NCI-H2196 treated with DMSO at 0.1 percent for 48 hours (cell line): ENCODE data around the gene TMPRSS15.

Source experiments
- DNase-seq: peaks from one replicate; lab custom pipeline; 2025; ENCODE audit not compliant: unreplicated experiment; lab: John Stamatoyannopoulos, UW

Gene TMPRSS15

DNA sequence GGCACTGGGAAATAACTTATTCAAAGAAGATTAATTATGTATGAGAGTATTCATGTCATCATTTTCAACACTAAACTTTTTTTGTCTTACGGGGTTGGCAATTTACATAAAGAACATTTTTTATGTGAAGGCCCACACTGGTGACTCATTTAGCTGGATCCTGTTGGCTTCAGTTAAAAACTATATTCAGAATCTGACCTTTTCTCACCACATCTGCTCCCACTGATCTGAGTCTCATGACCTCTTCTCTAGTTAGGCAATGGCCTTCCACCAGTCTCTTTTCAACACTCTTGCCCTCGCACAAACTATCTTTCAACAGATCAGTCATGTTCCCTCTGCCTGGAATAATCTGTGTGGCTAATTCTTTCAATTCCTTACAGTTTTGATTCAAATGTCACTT is 53.4 kb downstream of the TMPRSS15 start:
- no peak for DNase-seq

DNA sequence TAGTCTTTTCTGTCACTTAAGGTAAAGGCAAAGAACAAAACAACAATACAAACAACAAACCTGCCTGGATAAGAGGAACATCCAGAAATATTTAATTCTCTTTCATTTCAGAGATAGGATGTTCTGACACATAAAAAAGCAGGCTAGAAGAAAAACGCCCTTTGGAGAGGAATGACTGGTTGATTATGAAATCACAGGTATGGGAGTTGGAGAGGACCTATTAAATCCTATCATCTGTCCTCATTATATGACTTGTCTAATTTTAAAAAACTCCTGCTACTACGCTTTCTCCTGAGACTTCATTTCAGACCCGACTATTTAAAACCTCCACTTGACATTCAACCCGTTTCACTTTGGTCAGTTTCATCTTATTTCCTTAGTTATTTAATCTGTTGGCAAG is 54.1 kb downstream of the TMPRSS15 start:
- no peak for DNase-seq

- DNase-seq: no peak
Measured at GRCh38 chr21:18340387-18340942, 63.1 kb downstream of the TMPRSS15 start.

GRCh38 chr21:18335651-18336236 is 67.8 kb downstream of the TMPRSS15 start:
- no peak for DNase-seq

DNA sequence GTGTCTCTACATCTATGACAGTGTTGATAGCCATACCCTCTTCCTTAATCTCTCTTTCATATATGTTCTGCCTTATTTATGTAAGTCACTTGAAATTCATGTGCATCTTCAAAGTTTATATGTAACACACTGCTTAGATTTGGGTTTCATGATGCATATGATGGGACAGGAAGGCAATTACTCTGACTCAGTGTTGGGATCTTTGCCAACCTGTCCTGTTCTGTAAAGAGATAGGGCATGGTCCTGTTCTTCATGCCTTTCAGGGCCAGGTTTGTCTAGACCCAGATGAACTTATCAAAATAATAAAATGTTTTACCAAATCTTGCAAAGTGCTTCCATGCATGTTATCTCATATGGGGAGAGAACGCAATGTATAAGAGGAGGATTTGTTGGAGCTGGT is 69.5 kb downstream of the TMPRSS15 start:
- no peak for DNase-seq

- DNase-seq: no peak
Measured at GRCh38 chr21:18318156-18318555, 85.4 kb downstream of the TMPRSS15 start.

DNA sequence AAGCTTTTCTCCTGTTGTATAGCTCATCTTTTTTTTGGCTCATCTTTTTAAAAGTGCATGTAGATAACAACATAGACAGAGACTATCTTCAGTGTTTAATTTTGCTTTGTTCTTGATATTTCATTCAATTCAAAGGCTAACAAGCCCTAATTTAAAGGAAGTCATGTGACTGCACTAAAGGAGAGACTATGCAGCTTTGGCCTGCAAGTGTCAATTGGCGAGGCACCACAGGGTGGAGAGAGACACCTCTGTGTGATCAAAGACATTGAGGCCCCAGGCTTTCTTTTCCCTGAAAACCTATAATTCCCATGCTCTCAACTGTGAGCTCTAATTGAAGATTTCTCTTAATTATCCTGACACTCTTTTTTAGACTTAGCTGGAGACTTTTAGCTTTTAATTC is 105.4 kb downstream of the TMPRSS15 start:
- no peak for DNase-seq

GRCh38 chr21:18294100-18294499 is 109.5 kb downstream of the TMPRSS15 start:
- no peak for DNase-seq

DNA sequence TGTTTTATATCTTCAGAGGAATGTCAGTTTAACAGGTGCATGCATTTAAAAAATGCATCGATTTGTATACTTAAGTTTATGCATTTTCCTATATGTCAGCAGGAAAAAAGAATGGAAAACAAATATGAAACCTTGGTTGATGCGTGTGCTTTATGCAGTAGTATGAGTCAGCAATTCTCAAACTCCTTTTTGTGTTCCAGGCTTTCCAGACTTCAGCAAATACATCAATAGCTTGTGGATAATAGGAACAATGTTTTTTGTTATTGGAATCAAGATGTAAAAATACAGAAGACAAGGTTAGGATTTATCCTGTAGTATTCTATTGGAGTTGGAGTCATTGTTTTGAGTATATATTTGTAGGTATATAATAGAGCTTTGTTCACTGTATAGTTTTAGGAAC is 113.7 kb downstream of the TMPRSS15 start:
- DNase-seq: no peak

DNA sequence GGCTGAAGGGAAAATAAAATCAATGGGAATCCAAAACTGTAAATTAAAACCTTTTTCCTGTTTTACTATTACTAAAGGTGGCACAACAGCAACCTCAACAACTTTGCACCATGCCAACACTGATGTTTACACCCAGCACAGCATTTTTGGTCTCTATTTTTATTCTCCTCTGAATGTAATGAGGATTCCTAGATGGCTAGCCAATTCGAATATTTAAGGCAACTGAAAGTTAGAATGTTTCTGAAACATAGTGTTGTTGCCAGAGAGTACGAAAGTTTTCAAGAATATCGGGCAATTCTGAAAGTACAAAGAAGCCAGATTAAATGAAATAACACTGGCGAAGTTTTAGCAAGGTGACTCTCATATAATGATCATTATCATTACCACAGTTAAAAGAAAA is 118.2 kb downstream of the TMPRSS15 start:
- DNase-seq: no peak

DNA sequence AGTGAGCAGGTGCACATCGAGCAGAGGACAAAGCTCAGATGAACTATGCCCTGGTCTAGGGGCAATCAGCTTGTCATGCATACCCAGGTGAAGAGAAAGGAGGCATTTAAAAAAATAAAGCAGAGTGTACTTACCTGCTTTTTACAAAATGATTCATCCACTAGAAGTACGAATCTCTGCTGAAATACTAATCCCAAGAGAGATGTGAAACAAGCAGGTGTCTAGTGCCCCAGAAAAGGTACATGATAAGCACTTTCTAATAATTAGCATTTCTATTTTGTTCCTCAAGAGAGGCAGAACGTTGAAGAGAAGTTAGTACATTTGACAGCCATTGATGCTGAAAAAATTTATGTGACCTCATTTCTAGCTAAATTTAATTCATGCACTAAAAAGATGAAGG is 127.8 kb downstream of the TMPRSS15 start:
- no peak for DNase-seq

GRCh38 chr21:18274370-18274769 is 129.2 kb downstream of the TMPRSS15 start:
- no peak for DNase-seq

DNA sequence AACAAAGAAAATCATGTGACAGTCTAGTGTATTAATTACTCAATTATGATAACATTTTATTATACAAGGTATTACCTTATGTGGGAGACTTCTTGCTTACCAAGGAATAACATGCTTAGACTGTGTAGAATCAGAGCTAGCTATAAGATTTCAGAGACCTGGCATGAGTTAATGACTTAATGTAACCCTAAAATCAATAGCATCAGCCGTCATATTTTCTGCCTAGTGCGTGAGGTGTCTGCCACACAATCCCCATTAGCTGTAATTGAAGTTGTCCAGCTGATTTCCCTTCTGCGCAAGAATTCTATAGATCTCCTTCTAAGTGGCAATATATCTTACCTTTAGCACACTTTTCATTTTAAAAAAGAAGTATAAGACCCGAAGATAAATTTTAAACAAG is 130.2 kb downstream of the TMPRSS15 start:
- DNase-seq: no peak

DNA sequence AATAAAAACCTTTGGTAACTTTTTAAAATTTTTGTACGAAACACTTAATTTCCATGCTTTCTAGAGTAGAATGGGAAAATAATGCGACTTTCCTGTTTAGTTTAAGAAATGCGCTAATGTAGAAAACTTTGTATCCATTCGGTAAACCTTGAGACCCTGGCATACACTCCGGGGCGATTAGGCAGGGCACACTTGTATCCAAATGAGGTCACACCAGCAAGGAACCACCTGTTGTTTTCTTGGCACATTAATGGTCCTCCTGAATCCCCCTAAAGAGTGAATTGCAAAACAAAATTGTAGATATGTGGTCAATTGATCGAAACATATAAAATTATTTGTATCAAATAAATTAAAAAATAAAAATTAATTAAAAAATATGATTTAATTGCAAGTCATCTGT is 133.7 kb downstream of the TMPRSS15 start:
- DNase-seq: no peak

DNA sequence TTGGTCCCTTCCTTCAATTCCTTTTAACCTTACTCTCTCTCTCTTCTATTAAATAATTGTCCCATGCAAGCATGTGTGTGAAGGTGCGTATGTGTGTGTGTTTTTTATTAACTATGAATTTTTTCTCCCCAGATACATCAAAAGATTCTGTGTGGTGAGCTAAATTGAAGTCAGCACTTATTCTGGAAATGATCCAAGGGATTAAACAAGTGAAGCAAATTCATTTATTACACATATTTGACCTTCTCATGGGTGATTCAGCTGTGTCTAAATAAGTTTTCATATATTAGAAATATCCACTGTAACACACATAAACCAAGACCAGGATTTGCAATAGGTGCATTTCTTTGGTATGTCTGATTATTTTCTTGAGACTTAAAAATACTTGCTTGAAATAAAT is 134.7 kb downstream of the TMPRSS15 start:
- DNase-seq: no peak

GRCh38 chr21:18267496-18267895 is 136.1 kb downstream of the TMPRSS15 start:
- no peak for DNase-seq

DNA sequence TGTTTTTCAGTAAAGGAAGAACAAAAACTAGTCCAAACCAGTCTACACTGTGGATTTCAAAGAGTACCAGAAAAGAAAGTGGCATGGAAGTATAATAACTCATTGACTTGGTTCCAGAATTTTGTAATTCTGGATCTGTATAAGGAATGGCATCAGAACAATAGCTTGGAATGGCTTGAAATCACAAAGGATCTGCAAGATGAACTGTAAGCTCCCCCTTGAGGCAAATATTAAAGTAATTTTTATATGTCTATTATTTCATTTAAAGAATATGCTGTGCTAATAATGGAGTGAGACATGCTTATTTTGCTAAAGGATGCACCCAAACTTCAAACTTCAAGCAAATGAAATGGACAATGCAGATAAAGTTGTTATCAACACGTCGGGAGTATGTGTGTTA is 137.6 kb downstream of the TMPRSS15 start:
- DNase-seq: no peak

DNA sequence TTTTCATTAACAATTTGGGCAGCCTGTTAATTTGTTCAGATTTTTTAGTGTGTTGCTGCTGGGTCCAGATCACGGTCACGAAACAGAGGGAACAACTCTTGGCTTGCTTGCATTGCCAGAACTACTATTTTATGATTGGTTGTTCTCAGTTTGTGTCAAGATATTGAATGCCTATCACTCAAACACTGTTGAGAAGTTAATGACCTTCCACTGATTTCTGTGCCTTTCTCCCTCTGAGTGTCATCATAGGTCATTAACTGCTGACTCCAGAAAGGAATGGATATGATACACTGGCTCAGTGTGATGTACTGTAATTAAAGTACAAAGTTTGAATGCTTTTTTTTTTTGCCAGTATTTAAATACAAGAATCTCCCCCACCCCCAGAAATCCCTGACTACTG is 149.8 kb downstream of the TMPRSS15 start:
- DNase-seq: no peak

GRCh38 chr21:18253221-18253620 is 150.4 kb downstream of the TMPRSS15 start:
- no peak for DNase-seq

DNA sequence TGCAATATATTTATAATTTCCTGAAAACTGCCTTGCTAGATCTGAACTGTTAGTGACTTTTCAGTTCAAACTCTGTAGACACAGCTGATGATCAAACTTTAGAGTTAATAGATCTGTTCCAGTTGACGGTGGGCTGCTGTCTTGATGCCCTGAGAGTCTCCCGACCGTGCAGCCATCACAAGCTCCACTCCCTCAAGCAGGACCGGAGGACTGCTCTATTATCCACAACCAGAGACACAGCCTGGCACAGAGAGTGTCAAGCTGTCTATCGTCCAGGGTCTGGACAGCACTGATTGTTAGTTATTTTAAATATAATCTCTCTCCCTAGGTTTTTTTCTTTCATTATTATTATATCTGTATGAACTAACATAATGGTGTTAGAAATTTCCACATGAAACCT is 150.9 kb downstream of the TMPRSS15 start:
- no peak for DNase-seq

GRCh38 chr21:18252256-18252655 is 151.3 kb downstream of the TMPRSS15 start:
- no peak for DNase-seq

DNA sequence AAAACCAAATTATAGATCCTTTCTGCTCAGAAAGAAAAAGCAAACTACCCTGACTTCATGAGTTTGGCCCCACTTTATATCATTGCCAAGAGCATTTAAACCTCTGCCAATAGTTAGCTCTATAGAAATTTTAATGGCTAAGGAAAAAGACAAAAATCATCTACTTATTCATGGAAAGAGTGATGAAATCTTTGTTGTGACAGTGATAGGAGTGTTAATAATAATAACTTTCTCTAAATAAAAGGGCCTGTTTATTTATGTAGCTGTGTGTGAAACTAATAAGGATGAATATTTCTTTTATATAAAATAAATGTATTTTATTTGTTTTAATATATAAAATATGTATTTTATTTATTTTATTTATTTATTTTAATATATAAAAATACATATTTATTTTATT is 152.5 kb downstream of the TMPRSS15 start:
- no peak for DNase-seq

DNA sequence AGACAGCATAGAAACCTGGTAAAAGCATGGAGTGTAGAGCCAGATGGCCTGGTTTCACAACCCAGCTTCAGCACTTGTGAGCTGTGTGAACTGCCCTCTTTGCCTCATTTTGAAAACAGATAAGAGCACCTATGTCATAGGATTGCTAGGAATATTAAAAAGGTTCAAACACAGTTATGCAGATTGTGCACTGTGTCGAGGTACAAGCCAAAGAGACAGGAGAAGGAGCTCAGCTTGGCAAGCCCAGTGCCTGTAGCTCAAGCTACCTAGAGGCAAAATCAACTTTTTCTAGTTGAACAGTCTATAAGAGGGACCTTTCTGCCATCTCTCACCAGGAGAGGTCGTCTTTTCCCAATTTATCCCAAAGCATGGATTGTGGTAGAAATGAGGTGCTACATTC is 153.9 kb downstream of the TMPRSS15 start:
- DNase-seq: no peak
